ENCODE data around the gene SUB1. TPM values are rescaled to one million over a fixed set of nuclear protein-coding genes. Genes with fewer than 3 reads are reported as not detected.

Gene SUB1
- total RNA-seq, 1 experiment from 2014 or later, result 288 TPM

- Histone ChIP-seq H2BK15ac (ENCODE audit: low read depth, low read length) (no peak overlapping the region), H3K9me3 (ENCODE audit: control insufficient read depth, low read depth, low read length) (no peaks in the 10 kb centered on the region), H3K4me1 (ENCODE audit: insufficient read depth, low read length) (no peaks in the 10 kb centered on the region), H3K18ac (ENCODE audit: insufficient read length, low read depth, low read length) (no peak overlapping the region), H2BK120ac (ENCODE audit: low read depth, low read length, poor library complexity, severe bottlenecking) (no peak overlapping the region), H2BK12ac (ENCODE audit: insufficient read length, low read depth, low read length) (no peak overlapping the region), H3K4ac (ENCODE audit: low read depth, low read length) (no peak overlapping the region), H2BK5ac (ENCODE audit: insufficient read length, low read length) (no peak overlapping the region), H3K4me2 (ENCODE audit: insufficient read depth, insufficient read length, low read length) (no peak overlapping the region), H3K23me2 (ENCODE audit: insufficient read length, low read depth, low read length, poor library complexity, severe bottlenecking) (no peaks in the 10 kb centered on the region), H4K20me1 (ENCODE audit: control insufficient read depth, insufficient read depth, insufficient read length) (no peaks in the 10 kb centered on the region), H4K91ac (ENCODE audit: insufficient read length, low read depth, low read length) (no peak overlapping the region), H4K8ac (replicated peaks; ENCODE audit: insufficient read length, low read depth, low read length) (no peak overlapping the region), H2AFZ (ENCODE audit: low read length) (no peak overlapping the region), H3K27me3 (ENCODE audit: insufficient read depth, low read length) (no peaks in the 10 kb centered on the region), H3T11ph (ENCODE audit: low read length) (no peak overlapping the region), H3K56ac (ENCODE audit: insufficient read length, low read depth, low read length) (no peak overlapping the region), H3K9ac (ENCODE audit: extremely low read depth, insufficient read length, low read length) (no peak overlapping the region), H3K23ac (ENCODE audit: insufficient read length, low read depth, low read length) (no peak overlapping the region), H3K79me1 (ENCODE audit: insufficient read depth, low read depth, low read length, poor library complexity, severe bottlenecking) (no peaks in the 10 kb centered on the region), H3K14ac (ENCODE audit: insufficient read depth, low read length) (no peak overlapping the region), H2BK20ac (ENCODE audit: low read depth, low read length, poor library complexity, severe bottlenecking) (no peak overlapping the region), H4K5ac (ENCODE audit: insufficient read length, low read depth, low read length) (no peak overlapping the region), H2AK5ac (ENCODE audit: insufficient read length, low read length) (no peak overlapping the region), H3K27ac (ENCODE audit: insufficient read length, low read depth, low read length) (no peak overlapping the region), H3K79me2 (ENCODE audit: insufficient read depth, low read length) (no peaks in the 10 kb centered on the region)
- H3K27ac Mint-ChIP-seq, result no peak overlapping the region
- no peak for DNase-seq
- no peaks in the 10 kb centered on the region for H3K27me3 Mint-ChIP-seq (ENCODE audit: low read depth)
- no peak overlapping the region for H3K4me3 Mint-ChIP-seq
- no peaks in the 10 kb centered on the region for H3K36me3 Mint-ChIP-seq (ENCODE audit: insufficient read depth in 1 of 3, low read depth in 3 of 3)
- H3K9me3 Mint-ChIP-seq, result no peaks in the 10 kb centered on the region; a peak in 1 of 5 replicates
- WGBS (ENCODE audit: extremely low coverage, insufficient read length, low lambda C conversion rate), result no CpG with 5 or more reads among the region's 6 CpGs
- no peaks in the 10 kb centered on the region for H3K4me1 Mint-ChIP-seq
- TF ChIP-seq CTCF (conservative IDR thresholded peaks at IDR 0.05), result no peak
Measured at GRCh38 chr5:32646061-32646969, 61.0 kb downstream of the SUB1 start.

Data from H9 (cell line).